Measurements from ENCODE around the gene CPSF6.

GRCh38 chr12:69274861-69275260, 35.5 kb downstream of the CPSF6 start:
- TF ChIP-seq, protein P1, sequence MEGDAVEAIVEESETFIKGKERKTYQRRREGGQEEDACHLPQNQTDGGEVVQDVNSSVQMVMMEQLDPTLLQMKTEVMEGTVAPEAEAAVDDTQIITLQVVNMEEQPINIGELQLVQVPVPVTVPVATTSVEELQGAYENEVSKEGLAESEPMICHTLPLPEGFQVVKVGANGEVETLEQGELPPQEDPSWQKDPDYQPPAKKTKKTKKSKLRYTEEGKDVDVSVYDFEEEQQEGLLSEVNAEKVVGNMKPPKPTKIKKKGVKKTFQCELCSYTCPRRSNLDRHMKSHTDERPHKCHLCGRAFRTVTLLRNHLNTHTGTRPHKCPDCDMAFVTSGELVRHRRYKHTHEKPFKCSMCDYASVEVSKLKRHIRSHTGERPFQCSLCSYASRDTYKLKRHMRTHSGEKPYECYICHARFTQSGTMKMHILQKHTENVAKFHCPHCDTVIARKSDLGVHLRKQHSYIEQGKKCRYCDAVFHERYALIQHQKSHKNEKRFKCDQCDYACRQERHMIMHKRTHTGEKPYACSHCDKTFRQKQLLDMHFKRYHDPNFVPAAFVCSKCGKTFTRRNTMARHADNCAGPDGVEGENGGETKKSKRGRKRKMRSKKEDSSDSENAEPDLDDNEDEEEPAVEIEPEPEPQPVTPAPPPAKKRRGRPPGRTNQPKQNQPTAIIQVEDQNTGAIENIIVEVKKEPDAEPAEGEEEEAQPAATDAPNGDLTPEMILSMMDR (IDR thresholded peaks at IDR 0.05), result no peak
- TF ChIP-seq POLR2A (IDR thresholded peaks at IDR 0.05) (no peak), POLR2AphosphoS5 (IDR thresholded peaks at IDR 0.05) (no peak)

Measured in breast epithelium (tissue), 3 donors.